ENCODE results near the gene ZNF384.

DNA sequence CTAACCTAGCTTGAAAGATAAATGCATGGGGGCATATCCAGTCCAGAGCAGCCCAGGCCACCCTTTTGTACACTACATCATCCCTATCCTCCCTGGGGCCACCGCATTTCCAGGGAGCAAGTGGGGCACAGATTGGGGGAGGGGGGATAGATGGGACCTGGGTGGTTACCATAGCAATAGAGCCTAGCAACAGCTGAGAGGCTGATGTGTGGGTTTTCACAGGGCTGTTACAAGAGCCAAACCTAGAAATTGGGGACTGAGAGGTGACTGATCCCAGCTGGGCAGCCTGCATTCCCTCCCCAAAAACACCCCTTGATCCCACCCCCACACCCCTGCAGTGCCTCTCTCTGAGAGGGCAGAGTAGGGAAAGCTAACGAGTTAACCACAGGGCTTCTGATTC is 3.7 kb upstream of the ZNF384 start:
- TF ChIP-seq, protein P1, sequence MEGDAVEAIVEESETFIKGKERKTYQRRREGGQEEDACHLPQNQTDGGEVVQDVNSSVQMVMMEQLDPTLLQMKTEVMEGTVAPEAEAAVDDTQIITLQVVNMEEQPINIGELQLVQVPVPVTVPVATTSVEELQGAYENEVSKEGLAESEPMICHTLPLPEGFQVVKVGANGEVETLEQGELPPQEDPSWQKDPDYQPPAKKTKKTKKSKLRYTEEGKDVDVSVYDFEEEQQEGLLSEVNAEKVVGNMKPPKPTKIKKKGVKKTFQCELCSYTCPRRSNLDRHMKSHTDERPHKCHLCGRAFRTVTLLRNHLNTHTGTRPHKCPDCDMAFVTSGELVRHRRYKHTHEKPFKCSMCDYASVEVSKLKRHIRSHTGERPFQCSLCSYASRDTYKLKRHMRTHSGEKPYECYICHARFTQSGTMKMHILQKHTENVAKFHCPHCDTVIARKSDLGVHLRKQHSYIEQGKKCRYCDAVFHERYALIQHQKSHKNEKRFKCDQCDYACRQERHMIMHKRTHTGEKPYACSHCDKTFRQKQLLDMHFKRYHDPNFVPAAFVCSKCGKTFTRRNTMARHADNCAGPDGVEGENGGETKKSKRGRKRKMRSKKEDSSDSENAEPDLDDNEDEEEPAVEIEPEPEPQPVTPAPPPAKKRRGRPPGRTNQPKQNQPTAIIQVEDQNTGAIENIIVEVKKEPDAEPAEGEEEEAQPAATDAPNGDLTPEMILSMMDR (IDR thresholded peaks at IDR 0.05), result no peak
- TF ChIP-seq EP300 (IDR thresholded peaks at IDR 0.05) (no peak), POLR2A (IDR thresholded peaks at IDR 0.05) (no peak)

Data from ovary (tissue), 3 donors.